ENCODE results near the gene ADGRG1.

Gene ADGRG1

GRCh38 chr16:57624044-57624688 is 4.3 kb upstream of the ADGRG1 start:
- no peak for DNase-seq (ENCODE audit: low spot score)
- TF ChIP-seq, protein P1, sequence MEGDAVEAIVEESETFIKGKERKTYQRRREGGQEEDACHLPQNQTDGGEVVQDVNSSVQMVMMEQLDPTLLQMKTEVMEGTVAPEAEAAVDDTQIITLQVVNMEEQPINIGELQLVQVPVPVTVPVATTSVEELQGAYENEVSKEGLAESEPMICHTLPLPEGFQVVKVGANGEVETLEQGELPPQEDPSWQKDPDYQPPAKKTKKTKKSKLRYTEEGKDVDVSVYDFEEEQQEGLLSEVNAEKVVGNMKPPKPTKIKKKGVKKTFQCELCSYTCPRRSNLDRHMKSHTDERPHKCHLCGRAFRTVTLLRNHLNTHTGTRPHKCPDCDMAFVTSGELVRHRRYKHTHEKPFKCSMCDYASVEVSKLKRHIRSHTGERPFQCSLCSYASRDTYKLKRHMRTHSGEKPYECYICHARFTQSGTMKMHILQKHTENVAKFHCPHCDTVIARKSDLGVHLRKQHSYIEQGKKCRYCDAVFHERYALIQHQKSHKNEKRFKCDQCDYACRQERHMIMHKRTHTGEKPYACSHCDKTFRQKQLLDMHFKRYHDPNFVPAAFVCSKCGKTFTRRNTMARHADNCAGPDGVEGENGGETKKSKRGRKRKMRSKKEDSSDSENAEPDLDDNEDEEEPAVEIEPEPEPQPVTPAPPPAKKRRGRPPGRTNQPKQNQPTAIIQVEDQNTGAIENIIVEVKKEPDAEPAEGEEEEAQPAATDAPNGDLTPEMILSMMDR (IDR thresholded peaks at IDR 0.05; ENCODE audit: extremely low read depth, insufficient read depth, missing control alignments), result no peak
- in situ Hi-C loops (cut with MboI; ENCODE audit: low pct_unique_long_range_greater_than_20kb, low sequenced_read_pairs, unreplicated experiment), result no loop called here

GRCh38 chr16:57624806-57625500 is 3.5 kb upstream of the ADGRG1 start:
- no peak for DNase-seq (ENCODE audit: low spot score)
- in situ Hi-C loops (cut with MboI; ENCODE audit: low pct_unique_long_range_greater_than_20kb, low sequenced_read_pairs, unreplicated experiment), result no loop called here

GRCh38 chr16:57626420-57627170 is 1.8 kb upstream of the ADGRG1 start:
- DNase-seq (ENCODE audit: low spot score), result no peak
- in situ Hi-C loops (cut with MboI; ENCODE audit: low pct_unique_long_range_greater_than_20kb, low sequenced_read_pairs, unreplicated experiment), result no loop called here
- TF ChIP-seq, protein P1 (IDR thresholded peaks at IDR 0.05; ENCODE audit: extremely low read depth, insufficient read depth, missing control alignments), result no peak

More at GRCh38 chr16:57624806-57625500, 3.5 kb upstream of the ADGRG1 start:
- TF ChIP-seq, protein P1 (IDR thresholded peaks at IDR 0.05; ENCODE audit: extremely low read depth, insufficient read depth, missing control alignments), result no peak

GRCh38 chr16:57627184-57627871 is 1.1 kb upstream of the ADGRG1 start:
- DNase-seq (ENCODE audit: low spot score), result no peak
- TF ChIP-seq, protein P1 (IDR thresholded peaks at IDR 0.05; ENCODE audit: extremely low read depth, insufficient read depth, missing control alignments), result no peak
- in situ Hi-C loops (cut with MboI; ENCODE audit: low pct_unique_long_range_greater_than_20kb, low sequenced_read_pairs, unreplicated experiment), result no loop called here

DNA sequence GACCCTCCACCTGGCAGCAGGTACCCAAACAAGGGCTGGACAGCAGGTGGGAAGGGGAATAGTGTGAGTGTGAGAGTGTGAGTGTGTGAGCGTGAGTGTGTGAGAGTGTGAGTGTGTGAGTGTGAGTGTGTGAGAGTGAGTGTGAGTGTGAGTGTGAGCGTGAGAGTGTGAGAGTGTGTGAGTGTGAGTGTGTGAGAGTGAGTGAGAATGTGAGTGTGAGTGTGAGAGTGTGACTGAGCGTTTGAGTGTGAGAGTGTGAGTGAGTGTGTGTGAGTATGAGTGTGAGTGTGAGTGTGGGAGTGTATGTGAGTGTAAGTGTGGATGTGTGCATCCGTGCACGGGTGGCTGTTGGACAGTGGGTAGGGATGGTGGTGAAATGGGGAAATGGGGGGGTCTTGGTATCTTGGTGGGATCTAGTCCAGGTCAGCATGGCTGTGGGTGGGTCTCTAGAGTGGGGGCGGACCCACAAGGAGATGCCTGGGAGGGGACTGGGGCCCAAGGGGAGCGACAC is 408 bp downstream of the ADGRG1 start:
- in situ Hi-C loops (cut with MboI; ENCODE audit: low pct_unique_long_range_greater_than_20kb, low sequenced_read_pairs, unreplicated experiment), result no loop called here
- TF ChIP-seq, protein P1 (IDR thresholded peaks at IDR 0.05; ENCODE audit: extremely low read depth, insufficient read depth, missing control alignments), result no peak

More for the DNA sequence above, 408 bp downstream of the ADGRG1 start:
- no peak for DNase-seq (ENCODE audit: low spot score)

Data from GM13977 (cell line).